Panc1 (cell line): ENCODE data around the gene TBX5. TPM values are rescaled to one million over a fixed set of nuclear protein-coding genes. Genes with fewer than 3 reads are reported as not detected.

ENCODE experiments used
- ATAC-seq: fragments of 200-7000 bp; cut with Tn5 transposase; 2 replicates; pipeline ENCODE4 v1.9.1; 2020; ENCODE audit warnings: mild to moderate bottlenecking, moderate library complexity
- BruUV-seq: library from RNA; stranded (reverse); fragments of 400-500 nt; replicated peaks from 2 replicates; lab custom pipeline; 2021; lab: Mats Ljungman, UMichigan
- CTCF ChIA-PET: fragments of 300-600 bp; sonication (Branson Sonifier 250); formaldehyde crosslinking; loops from one replicate; lab custom pipeline; 2022; ENCODE audit warnings: antibody characterized with exemption; lab: Charles Lee
- POLR2A ChIA-PET: fragments of 300-600 bp; sonication (Branson Sonifier 250); formaldehyde crosslinking; loops from one replicate; lab custom pipeline; 2022; ENCODE audit warnings: antibody characterized with exemption; lab: Charles Lee
- DNase-seq: peaks from one replicate; pipeline ENCODE4 v3.0.0-alpha.2; 2010; ENCODE audit warnings: low read depth, low spot score
- H3K27ac ChIP-seq: 2 replicates; pipeline ENCODE4 v1.5.1; 2011; ENCODE audit warnings: mild to moderate bottlenecking, low read length, inconsistent platforms
- H3K27me3 ChIP-seq: fragments of 200-500 bp; sonication (Bioruptor generic); 2 replicates; pipeline ENCODE4 v1.6.0; 2014; ENCODE audit warnings: low read length, inconsistent platforms; ENCODE audit not compliant: control insufficient read depth, insufficient read depth
- H3K36me3 ChIP-seq: fragments of 200-500 bp; sonication (Bioruptor generic); 2 replicates; pipeline ENCODE4 v1.5.1; 2014; ENCODE audit warnings: inconsistent platforms, mild to moderate bottlenecking, low read length, moderate library complexity; ENCODE audit not compliant: control insufficient read depth, insufficient read depth
- H3K4me1 ChIP-seq: 2 replicates; pipeline ENCODE4 v1.5.1; 2011; ENCODE audit warnings: inconsistent platforms, mild to moderate bottlenecking, low read length, moderate library complexity; ENCODE audit not compliant: control insufficient read depth, insufficient read depth
- H3K4me3 ChIP-seq, 2 experiments: 2 replicates each; pipeline ENCODE4 v1.5.1; 2011 to 2012; ENCODE audit warnings: low read depth in 2 of 2, low read length in 2 of 2, mild to moderate bottlenecking in 2 of 2, inconsistent platforms in 1 of 2, moderate library complexity in 1 of 2
- H3K9me3 ChIP-seq: fragments of 200-500 bp; sonication (Bioruptor generic); 2 replicates; pipeline ENCODE4 v1.5.1; 2014; ENCODE audit warnings: low read depth, mild to moderate bottlenecking, inconsistent platforms, low read length, moderate library complexity; ENCODE audit not compliant: control insufficient read depth, insufficient read depth
- POLR2AphosphoS5 ChIP-seq: IDR thresholded peaks from 2 replicates; pipeline ENCODE4 v1.6.1; 2012; ENCODE audit warnings: mild to moderate bottlenecking, low read depth, low read length, moderate library complexity
- REST ChIP-seq, 2 experiments: IDR thresholded peaks; 2 replicates each; pipeline ENCODE4 v1.6.1; 2011 to 2012; ENCODE audit warnings: low read depth in 2 of 2, control low read depth in 1 of 2, low read length in 1 of 2, mild to moderate bottlenecking in 1 of 2, moderate library complexity in 1 of 2; ENCODE audit not compliant: insufficient read depth in 1 of 2
- SIN3A ChIP-seq: IDR thresholded peaks from 2 replicates; pipeline ENCODE4 v1.6.1; 2012; ENCODE audit warnings: low read depth, mild to moderate bottlenecking, low read length, moderate library complexity, borderline replicate concordance; ENCODE audit not compliant: insufficient read depth
- TCF7L2 ChIP-seq: IDR thresholded peaks from 2 replicates; pipeline ENCODE4 v1.6.1; 2011; ENCODE audit warnings: mild to moderate bottlenecking, low read depth, low read length, inconsistent platforms
- in situ Hi-C: cut with HindIII; loops from 2 replicates; pipeline ENCODE4 v1.10.0; 2016; ENCODE audit warnings: low sequenced_read_pairs, low pct_unique_long_range_greater_than_20kb
- intact Hi-C: fragments of 100-400 bp; cut with micrococcal nuclease; formaldehyde crosslinking; loops from one replicate; pipeline ENCODE4 v1.10.0; 2022; ENCODE audit not compliant: unreplicated experiment
- total RNA-seq: library from RNA; stranded (reverse); gene quantifications from one replicate; pipeline ENCODE4 v1.2.1, GENCODE V29; 2021; ENCODE audit not compliant: unreplicated experiment
- TF ChIP-seq, protein P1 (sequence below): fragments of 450-650 bp; IDR thresholded peaks from 2 replicates; pipeline ENCODE4 v1.5.1; 2017; ENCODE audit warnings: mild to moderate bottlenecking

Gene TBX5
- total RNA-seq, 1 experiment from 2014 or later = not detected

DNA sequence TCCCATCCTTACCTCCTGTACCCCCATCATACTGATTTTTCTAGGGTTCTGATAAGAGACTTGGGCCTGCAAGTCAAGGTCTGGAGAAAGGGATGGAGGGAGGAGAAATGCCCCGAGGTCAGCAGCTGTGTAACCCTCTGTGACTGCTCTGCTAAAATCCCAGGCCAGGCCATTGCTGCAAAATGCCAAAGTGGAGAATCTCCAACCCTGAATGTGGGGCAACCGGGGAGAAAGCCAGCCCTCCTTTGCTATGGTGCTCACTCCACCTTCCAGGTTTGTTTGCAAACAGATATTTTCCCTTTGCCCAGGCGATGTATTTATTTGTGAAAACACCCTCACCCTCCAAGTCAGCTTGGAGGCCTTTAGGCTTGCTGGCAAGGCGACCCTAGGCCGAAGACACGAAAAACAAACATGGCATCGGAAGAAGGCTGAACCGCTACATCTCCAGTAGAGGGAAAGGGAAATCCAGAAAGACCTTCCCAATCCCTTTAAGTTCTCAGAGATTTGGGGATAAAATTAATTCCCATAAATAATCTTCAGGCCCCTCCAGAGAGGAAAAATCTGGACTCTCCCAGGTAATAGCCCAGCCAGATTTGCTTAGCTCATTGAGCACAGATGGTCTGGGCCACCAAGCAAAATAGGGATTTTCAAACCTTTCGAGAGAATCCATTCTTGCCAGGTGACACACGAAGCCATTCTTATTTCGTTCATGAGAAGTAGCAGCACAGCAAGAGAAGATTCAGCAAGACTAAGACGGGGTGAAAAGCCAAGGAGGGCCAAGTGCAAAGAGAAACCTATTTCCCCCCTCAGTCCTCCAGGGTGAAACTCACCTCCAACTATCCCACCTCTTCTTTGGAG, 1.3 kb upstream of the TBX5 start:
- intact Hi-C loops (no loop called here), in situ Hi-C loops (no loop called here)
- TF ChIP-seq, protein P1, sequence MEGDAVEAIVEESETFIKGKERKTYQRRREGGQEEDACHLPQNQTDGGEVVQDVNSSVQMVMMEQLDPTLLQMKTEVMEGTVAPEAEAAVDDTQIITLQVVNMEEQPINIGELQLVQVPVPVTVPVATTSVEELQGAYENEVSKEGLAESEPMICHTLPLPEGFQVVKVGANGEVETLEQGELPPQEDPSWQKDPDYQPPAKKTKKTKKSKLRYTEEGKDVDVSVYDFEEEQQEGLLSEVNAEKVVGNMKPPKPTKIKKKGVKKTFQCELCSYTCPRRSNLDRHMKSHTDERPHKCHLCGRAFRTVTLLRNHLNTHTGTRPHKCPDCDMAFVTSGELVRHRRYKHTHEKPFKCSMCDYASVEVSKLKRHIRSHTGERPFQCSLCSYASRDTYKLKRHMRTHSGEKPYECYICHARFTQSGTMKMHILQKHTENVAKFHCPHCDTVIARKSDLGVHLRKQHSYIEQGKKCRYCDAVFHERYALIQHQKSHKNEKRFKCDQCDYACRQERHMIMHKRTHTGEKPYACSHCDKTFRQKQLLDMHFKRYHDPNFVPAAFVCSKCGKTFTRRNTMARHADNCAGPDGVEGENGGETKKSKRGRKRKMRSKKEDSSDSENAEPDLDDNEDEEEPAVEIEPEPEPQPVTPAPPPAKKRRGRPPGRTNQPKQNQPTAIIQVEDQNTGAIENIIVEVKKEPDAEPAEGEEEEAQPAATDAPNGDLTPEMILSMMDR = no peak
- no peak for TF ChIP-seq REST (IDR thresholded peaks at IDR 0.05; ENCODE audit: insufficient read depth in 1 of 2, low read depth in 2 of 2, low read length in 1 of 2)
- no peak for TF ChIP-seq SIN3A
- no peak for TF ChIP-seq TCF7L2
- no peak for TF ChIP-seq POLR2AphosphoS5
- DNase-seq (no peak), ATAC-seq (no peak)
- H3K27ac ChIP-seq = no peak overlapping the region
- H3K4me1 ChIP-seq = no peaks in the 10 kb centered on the region
- H3K27me3 ChIP-seq = peaks cover 3% of the 10 kb centered on the region; the same call in 1 of the 2 replicates
- ChIA-PET CTCF (no interaction called here), POLR2A (no interaction called here)
- H3K36me3 ChIP-seq = no peaks in the 10 kb centered on the region
- BruUV-seq = no TSS peak
- H3K4me3 ChIP-seq = no peak overlapping the region
- no peaks in the 10 kb centered on the region for H3K9me3 ChIP-seq

- no TSS peak for BruUV-seq
- POLR2A ChIA-PET = no interaction called here
These were observed 506 bp upstream of the TBX5 start for GRCh38 chr12:114406316-114406983.

More at GRCh38 chr12:114406316-114406983, 506 bp upstream of the TBX5 start:
- Histone ChIP-seq H3K27ac (no peak overlapping the region), H3K4me1 (no peaks in the 10 kb centered on the region), H3K27me3 (peaks cover 3% of the 10 kb centered on the region; the same call in 1 of the 2 replicates), H3K4me3 (no peak overlapping the region), H3K9me3 (no peaks in the 10 kb centered on the region), H3K36me3 (no peaks in the 10 kb centered on the region)
- CTCF ChIA-PET = no interaction called here
- TF ChIP-seq POLR2AphosphoS5 = no peak
- TF ChIP-seq, protein P1 = no peak
- no peak for TF ChIP-seq SIN3A
- TF ChIP-seq REST (IDR thresholded peaks at IDR 0.05; ENCODE audit: insufficient read depth in 1 of 2, low read depth in 2 of 2, low read length in 1 of 2) = no peak
- no peak for TF ChIP-seq TCF7L2
- ATAC-seq (no peak), DNase-seq (no peak)
- in situ Hi-C loops = no loop called here
- intact Hi-C loops = no loop called here
